SHP77 (cell line): ENCODE results near the gene NPIPB8.
"Not testable (repeated sequence)": the region's sequence is repeated elsewhere in the genome, so short reads cannot be mapped to it uniquely, and the experiment has no call there.

ENCODE experiments used
- DNase-seq, 2 experiments: peaks; one replicate each; lab custom pipeline; 2025; lab: John Stamatoyannopoulos, UW

The NPIPB8 gene

GRCh38 chr16:28607116-28607623, 30.7 kb upstream of the NPIPB8 start:
- DNase-seq, result no peak

- not testable (repeated sequence) for DNase-seq
These were observed 30.0 kb upstream of the NPIPB8 start for GRCh38 chr16:28607681-28608495.

GRCh38 chr16:28608496-28608808, 29.4 kb upstream of the NPIPB8 start:
- DNase-seq, result not testable (repeated sequence)

- DNase-seq, result not testable (repeated sequence)
These were observed 28.8 kb upstream of the NPIPB8 start for GRCh38 chr16:28608867-28609596.

- DNase-seq, result no peak
These were observed 28.0 kb upstream of the NPIPB8 start, which contains the start of gene SULT1A1 for GRCh38 chr16:28609631-28610594. TSS of gene SULT1A1 (minus strand) at chr16:28610044. CDS start at chr16:28608855, 1,189 bp downstream.

GRCh38 chr16:28610595-28611191, 27.2 kb upstream of the NPIPB8 start:
- DNase-seq, result no peak

GRCh38 chr16:28612359-28613280, 25.2 kb upstream of the NPIPB8 start:
- not testable (repeated sequence) for DNase-seq

- DNase-seq, result not testable (repeated sequence)
These were observed 24.0 kb upstream of the NPIPB8 start for GRCh38 chr16:28613912-28614311.

GRCh38 chr16:28614561-28614960, 23.3 kb upstream of the NPIPB8 start:
- DNase-seq, result not testable (repeated sequence)

- DNase-seq, result peak; percentile 21 to 31
These were observed 22.2 kb upstream of the NPIPB8 start for GRCh38 chr16:28615486-28616223.

GRCh38 chr16:28616224-28616577, 21.7 kb upstream of the NPIPB8 start:
- not testable (repeated sequence) for DNase-seq

GRCh38 chr16:28616636-28617035, 21.2 kb upstream of the NPIPB8 start:
- DNase-seq, result no peak

- DNase-seq, result no peak
These were observed 20.0 kb upstream of the NPIPB8 start for GRCh38 chr16:28617874-28618273.

- DNase-seq, result not testable (repeated sequence)
These were observed 17.5 kb upstream of the NPIPB8 start for GRCh38 chr16:28620316-28620715.

- no peak for DNase-seq
These were observed 16.2 kb upstream of the NPIPB8 start for GRCh38 chr16:28621481-28622155.

GRCh38 chr16:28622532-28623171, 15.2 kb upstream of the NPIPB8 start:
- not testable (repeated sequence) for DNase-seq

GRCh38 chr16:28623172-28623711, 14.6 kb upstream of the NPIPB8 start:
- peak; percentile 92 to 95 for DNase-seq

GRCh38 chr16:28630905-28631304, 7.0 kb upstream of the NPIPB8 start:
- not testable (repeated sequence) for DNase-seq
